Measurements from ENCODE around the gene FARS2. TPM values are rescaled to one million over a fixed set of nuclear protein-coding genes. Genes with fewer than 3 reads are reported as not detected.

FARS2 gene
- total RNA-seq, 2 donors from 2014 or later: 8.2 to 29.0 TPM

DNA sequence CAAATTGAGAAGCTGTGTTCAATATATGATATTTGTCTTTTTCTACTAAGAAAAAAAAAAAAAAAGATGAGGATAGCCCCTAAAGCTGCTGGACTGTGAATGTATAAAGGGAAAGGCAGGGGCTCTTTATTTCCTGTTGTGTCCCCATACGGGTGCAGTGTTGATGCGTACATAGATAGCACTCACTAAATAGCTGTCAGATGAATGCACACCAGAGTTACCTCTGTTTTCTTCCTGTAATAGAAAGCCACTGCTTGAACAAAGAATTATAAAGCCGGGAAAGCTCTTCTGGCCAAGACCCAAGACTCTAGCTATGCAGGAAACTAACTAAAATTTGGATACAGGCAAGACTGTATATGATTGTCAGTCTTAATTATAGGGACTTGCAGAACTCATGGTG lies 260.0 kb downstream of the FARS2 start:
- Mint-ChIP-seq H3K27ac (no peak overlapping the region), H3K36me3 (peaks cover 0 to 20% of the 10 kb centered on the region in 2 donors), H3K9me3 (peaks cover 0 to 12% of the 10 kb centered on the region in 2 donors)
- DNase-seq (ENCODE audit: low spot score in 2 of 2) (no peak), ATAC-seq (no peak)

DNA sequence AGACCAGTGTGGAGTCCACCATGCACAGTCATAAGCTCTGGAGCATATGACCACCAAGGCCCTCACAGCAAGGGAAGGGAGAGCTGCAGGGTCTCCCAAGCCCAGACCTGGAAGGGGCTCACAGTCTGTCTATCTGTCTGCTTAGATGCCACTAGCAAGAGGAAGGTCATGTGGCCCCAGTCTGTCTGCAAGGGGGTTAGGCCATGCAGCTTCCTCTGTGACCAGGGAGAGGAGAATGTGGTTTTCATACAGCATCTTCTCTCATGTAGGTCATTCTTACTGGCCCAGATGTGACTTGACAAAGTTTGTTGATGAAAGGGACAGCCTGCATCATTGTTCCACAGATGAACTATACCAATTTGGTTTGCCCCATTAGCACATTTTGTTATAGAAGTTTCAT lies 260.8 kb downstream of the FARS2 start:
- no peak overlapping the region for H3K27ac Mint-ChIP-seq
- ATAC-seq: no peak
- DNase-seq (ENCODE audit: low spot score in 2 of 2): no peak
- H3K36me3 Mint-ChIP-seq: peaks cover 0 to 20% of the 10 kb centered on the region in 2 donors
- peaks cover 0 to 12% of the 10 kb centered on the region in 2 donors for H3K9me3 Mint-ChIP-seq

DNA sequence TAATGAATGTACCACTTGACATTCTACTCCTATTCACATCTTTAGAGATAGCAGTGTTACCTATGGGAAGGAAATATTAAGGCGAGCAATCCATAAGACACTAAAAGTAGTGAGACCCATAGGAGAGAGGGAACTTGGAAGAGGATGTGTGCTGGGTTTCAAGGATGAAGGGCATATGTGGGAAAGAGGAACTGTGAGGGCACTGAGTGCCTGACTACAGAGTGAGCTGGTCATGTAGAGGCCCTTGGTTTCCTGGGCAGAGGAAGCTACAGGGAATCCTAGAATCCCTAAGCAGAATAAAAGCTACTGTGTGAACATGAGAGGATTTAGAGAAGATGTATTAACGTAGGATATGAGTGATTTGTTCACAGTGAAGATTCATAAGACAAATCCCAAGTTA lies 262.8 kb downstream of the FARS2 start:
- DNase-seq (ENCODE audit: low spot score in 2 of 2): no peak
- Mint-ChIP-seq H3K36me3 (peaks cover 0 to 14% of the 10 kb centered on the region in 2 donors), H3K9me3 (peaks cover 0 to 12% of the 10 kb centered on the region in 2 donors), H3K27ac (no peak overlapping the region)
- ATAC-seq: no peak

DNA sequence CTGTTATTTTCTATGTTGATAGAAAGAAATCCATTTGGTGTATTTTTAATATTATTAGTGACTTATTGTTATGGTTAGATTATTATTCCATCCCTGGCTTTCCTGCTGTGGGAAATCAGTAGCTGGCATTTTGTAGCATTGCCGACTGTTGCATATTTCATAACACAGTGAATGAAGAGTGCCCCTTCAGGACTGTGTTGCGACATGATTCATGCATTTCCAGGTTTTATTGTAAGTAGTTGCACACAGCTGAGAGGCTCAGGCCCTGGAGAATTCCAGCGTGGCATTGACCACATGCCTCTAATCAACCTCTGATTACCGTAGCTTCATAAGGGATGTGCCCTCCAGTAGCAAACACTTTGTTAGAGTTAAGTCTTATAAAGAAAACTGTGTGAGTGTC lies 263.9 kb downstream of the FARS2 start:
- Mint-ChIP-seq H3K27ac (no peak overlapping the region), H3K9me3 (peaks cover 0 to 12% of the 10 kb centered on the region in 2 donors), H3K36me3 (peaks cover 0 to 14% of the 10 kb centered on the region in 2 donors)
- DNase-seq (ENCODE audit: low spot score in 2 of 2) (no peak), ATAC-seq (no peak)

DNA sequence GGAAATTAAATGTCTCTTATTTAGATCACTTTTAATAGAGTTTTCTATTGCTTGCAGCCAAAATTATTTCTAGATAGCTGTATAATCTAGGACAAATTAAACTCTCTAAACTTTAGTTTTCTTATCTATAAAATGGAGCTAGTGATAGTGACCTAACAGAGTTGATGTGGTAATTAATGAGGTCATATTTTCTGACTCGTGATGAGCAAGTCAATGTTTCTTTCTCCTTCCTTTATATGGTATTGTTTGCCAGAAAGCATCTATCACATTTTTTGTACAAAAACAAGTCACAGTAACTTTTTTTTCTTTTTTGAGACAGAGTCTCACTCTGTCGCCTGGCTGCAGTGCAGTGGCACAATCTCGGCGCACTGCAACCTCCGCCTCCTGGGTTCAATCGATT lies 267.7 kb downstream of the FARS2 start:
- no peaks in the 10 kb centered on the region for H3K9me3 Mint-ChIP-seq
- no peak overlapping the region for H3K27ac Mint-ChIP-seq
- ATAC-seq (no peak), DNase-seq (ENCODE audit: low spot score in 2 of 2) (no peak)
- no peaks in the 10 kb centered on the region for H3K36me3 Mint-ChIP-seq

DNA sequence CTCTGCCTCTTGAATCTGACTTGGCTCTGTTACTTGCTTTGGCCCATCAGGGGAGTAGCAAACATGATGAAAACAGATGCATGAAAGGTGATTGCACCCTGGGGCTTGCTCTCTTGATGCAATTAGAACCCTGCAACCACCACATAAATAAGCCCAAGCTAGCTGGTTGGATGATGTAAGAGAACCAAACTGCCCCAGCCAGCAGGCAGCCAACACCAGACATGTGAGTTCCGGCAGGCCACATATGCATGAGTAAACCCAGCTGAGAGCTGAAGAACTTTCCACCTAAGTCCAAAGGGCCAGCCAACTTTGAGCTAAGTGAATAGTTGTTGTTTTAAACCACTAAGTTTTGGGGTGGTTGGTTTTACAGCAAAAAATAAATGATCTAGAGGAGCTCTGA lies 268.4 kb downstream of the FARS2 start:
- no peaks in the 10 kb centered on the region for H3K36me3 Mint-ChIP-seq
- H3K9me3 Mint-ChIP-seq: no peaks in the 10 kb centered on the region
- no peak overlapping the region for H3K27ac Mint-ChIP-seq
- ATAC-seq (no peak), DNase-seq (ENCODE audit: low spot score in 2 of 2) (no peak)

DNA sequence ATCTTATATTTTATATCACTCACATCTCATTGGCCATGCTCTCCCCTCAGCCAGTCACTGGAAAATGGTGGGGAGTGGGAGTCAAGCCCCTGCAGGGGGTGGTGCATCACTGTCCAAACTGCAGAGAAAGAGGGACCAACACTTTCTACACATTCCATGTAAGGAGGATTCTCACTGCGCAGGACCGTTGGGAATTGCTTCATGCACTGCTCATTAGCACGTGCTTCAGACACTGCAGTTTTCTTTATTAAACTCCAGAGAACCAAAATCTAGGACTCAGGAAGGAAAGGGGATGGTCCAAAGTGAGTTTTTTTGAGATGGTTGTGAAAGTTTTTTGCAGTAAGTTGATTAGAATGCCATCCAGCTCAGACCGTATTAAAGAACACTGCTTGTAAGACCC lies 269.8 kb downstream of the FARS2 start:
- no peak for DNase-seq (ENCODE audit: low spot score in 2 of 2)

DNA sequence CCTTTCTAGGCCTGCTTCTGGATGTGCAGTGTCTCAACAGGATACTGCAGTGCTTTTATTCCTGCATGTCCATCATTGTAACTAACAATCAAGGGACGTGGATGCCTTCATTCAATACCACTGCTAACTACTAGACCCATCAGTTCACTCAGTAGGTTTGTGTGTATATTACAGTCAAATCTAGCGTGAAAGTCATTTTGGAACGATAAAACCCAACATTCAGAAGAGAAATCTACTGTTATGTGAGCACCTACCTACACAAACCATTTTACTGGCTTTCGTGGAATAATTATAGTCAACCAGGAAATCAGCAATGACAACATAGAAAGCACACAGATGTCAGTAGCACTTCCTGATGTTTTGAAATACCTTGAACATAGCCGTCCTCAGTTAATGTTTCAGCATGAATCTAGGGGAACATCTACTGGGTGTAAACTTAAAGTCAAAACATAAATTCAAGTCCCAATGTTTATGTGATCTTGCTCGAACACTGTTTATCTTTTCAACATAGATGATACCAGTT lies 270.6 kb downstream of the FARS2 start:
- ATAC-seq: peak in 1 of 2 donors; percentile 77

More for the DNA sequence above, 269.8 kb downstream of the FARS2 start:
- H3K27ac Mint-ChIP-seq: no peak overlapping the region
- no peaks in the 10 kb centered on the region for H3K36me3 Mint-ChIP-seq
- ATAC-seq: no peak
- no peaks in the 10 kb centered on the region for H3K9me3 Mint-ChIP-seq

DNA sequence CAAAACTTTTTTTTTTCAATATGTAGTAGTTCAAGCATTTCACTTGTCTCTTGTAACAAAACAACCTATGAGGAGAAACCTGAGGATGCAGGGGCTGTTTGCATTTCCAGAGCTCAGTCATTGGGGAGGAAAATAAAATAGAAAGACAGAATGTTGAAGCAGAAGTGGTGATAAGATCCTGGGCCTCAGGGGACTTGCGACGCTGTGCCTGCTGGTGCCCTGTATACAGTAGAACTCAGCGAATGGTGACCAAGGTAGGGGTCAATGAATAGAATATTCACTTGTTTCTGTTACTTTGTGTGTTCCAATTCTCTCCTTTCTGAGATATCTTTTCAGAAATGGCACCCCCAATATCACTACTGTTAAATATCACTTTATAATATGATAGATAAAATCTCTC lies 271.6 kb downstream of the FARS2 start:
- no peak overlapping the region for H3K27ac Mint-ChIP-seq
- ATAC-seq: no peak
- H3K36me3 Mint-ChIP-seq: no peaks in the 10 kb centered on the region
- DNase-seq (ENCODE audit: low spot score in 2 of 2): no peak
- H3K9me3 Mint-ChIP-seq: no peaks in the 10 kb centered on the region

More for the DNA sequence above, 270.6 kb downstream of the FARS2 start:
- no peaks in the 10 kb centered on the region for H3K36me3 Mint-ChIP-seq
- no peak overlapping the region for H3K27ac Mint-ChIP-seq
- DNase-seq (ENCODE audit: low spot score in 2 of 2): no peak
- no peaks in the 10 kb centered on the region for H3K9me3 Mint-ChIP-seq

DNA sequence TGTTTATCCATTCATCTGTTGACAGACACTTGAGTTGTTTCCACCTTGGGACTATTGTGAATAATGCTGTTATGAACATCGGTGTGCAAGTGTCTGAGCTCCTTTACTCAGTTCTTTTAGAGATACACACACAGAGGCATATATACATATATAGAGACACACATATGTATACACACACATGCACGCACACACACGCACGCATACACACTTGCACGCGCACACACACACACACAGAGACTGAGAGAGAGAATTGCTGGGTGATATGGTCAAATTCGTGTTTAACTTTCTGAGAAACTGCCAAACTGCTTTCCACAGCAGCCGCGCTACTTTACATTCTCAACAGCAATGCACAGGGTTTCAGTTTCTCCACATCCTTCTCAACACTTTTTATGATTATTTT lies 273.3 kb downstream of the FARS2 start:
- no peak for ATAC-seq
- Mint-ChIP-seq H3K36me3 (no peaks in the 10 kb centered on the region), H3K27ac (no peak overlapping the region), H3K9me3 (no peaks in the 10 kb centered on the region)
- no peak for DNase-seq (ENCODE audit: low spot score in 2 of 2)

DNA sequence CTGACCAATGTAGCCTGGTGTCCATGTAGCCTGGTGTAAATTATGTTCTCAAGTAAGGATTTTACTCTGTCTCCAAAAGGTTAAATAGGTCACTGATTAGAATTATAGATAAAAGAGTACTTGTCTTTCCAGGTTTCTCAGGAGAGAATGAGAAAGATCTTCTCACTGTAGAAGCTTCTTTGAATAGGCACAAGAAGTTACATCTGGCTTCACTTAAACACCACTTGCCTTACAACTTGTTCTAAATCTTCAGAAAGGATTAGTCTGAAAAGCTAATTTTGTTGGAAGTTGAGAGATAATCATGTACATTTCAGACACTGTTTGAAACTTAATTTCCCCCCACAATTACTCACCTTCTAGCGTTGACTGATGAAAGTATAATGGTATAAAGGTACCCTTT lies 275.3 kb downstream of the FARS2 start:
- no peak overlapping the region for H3K27ac Mint-ChIP-seq
- no peaks in the 10 kb centered on the region for H3K9me3 Mint-ChIP-seq
- ATAC-seq (no peak), DNase-seq (ENCODE audit: low spot score in 2 of 2) (no peak)
- H3K36me3 Mint-ChIP-seq: no peaks in the 10 kb centered on the region

DNA sequence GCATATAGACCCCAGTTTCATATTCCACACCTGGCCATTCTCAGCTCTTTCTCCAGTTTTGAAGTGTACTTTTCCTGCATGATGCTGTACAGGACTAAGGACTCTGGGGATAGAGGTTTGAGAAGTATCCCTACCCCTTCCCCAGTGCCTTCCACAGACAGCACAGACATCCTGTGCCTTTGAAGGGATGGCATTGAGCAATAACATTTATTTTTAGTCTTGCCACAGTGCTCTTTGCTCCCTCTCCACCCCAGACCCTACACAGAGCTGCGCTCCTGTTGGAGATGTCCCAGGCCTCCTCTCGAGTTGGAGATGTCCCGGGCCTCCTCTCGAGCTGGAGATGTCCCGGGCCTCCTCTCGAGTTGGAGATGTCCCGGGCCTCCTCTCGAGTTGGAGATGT lies 275.8 kb downstream of the FARS2 start:
- Mint-ChIP-seq H3K27ac (no peak overlapping the region), H3K9me3 (no peaks in the 10 kb centered on the region), H3K36me3 (no peaks in the 10 kb centered on the region)
- no peak for DNase-seq (ENCODE audit: low spot score in 2 of 2)
- ATAC-seq: no peak

DNA sequence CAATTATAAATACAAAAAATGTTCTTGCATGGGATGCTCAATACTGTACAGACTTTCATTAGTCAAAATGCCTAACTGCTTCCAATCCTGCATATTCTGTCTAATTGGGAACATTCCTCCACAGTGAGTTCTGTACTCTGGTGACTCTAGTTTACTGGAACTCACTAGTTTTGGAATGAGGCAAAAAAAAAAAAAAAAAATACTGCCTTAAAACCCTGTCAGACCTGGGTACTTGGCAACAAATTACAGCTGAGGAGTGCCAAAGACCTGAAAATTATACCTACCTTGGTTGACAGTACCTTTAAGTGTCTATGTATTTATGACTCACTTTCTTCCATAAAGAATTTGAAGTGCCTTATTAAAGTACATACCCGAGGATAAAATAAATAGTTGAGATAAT lies 276.7 kb downstream of the FARS2 start:
- H3K36me3 Mint-ChIP-seq: no peaks in the 10 kb centered on the region
- ATAC-seq (no peak), DNase-seq (ENCODE audit: low spot score in 2 of 2) (no peak)

DNA sequence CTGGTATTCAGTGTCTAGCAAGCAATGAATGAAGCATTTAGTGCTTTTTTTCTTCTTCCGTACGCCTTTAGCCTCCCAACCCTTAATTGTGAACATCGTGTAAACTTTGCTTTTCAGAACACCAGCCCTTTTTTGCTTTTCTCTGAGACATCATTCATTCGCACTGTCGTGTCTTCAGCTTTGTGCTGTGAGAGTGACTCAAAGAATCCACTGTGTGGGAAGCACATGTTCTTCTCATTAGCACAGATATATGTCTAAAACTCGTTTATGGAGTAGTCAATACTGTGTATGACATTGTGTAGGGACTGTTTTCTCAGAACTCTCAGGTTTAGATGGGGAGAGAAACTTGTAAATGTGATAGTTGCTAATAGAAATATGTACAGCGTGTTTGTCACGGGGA lies 279.1 kb downstream of the FARS2 start:
- peaks cover 0 to 4% of the 10 kb centered on the region in 2 donors for H3K9me3 Mint-ChIP-seq
- peaks cover 0 to 11% of the 10 kb centered on the region in 2 donors for H3K36me3 Mint-ChIP-seq

More for the DNA sequence above, 276.7 kb downstream of the FARS2 start:
- no peak overlapping the region for H3K27ac Mint-ChIP-seq
- H3K9me3 Mint-ChIP-seq: no peaks in the 10 kb centered on the region

DNA sequence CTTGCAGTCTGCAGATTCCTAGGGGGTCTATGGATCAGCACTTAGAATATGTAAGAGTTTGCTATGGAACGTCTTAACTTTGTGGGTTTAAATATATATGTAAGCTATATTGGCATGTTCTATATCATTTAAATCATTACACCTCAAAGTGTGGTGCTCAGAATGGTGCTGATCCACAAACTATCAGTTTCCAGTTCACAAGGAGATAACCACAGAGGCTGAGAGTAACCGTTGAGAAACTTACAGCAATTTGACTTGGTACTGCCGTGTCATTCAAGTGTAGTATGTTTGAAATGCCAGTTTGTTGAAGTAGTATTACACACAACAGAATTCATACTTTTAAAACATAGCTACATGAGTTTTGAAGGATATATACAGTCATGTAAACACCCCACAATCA lies 279.7 kb downstream of the FARS2 start:
- H3K36me3 Mint-ChIP-seq: peaks cover 0 to 11% of the 10 kb centered on the region in 2 donors
- H3K27ac Mint-ChIP-seq: no peak overlapping the region
- ATAC-seq: peak in 1 of 2 donors; percentile 13
- no peak for DNase-seq (ENCODE audit: low spot score in 2 of 2)
- H3K9me3 Mint-ChIP-seq: peaks cover 0 to 4% of the 10 kb centered on the region in 2 donors

More for the DNA sequence above, 279.1 kb downstream of the FARS2 start:
- peak overlapping the region in 1 of 2 donors; percentile 23 for H3K27ac Mint-ChIP-seq
- ATAC-seq (peak in 1 of 2 donors; percentile 24), DNase-seq (ENCODE audit: low spot score in 2 of 2) (no peak)

DNA sequence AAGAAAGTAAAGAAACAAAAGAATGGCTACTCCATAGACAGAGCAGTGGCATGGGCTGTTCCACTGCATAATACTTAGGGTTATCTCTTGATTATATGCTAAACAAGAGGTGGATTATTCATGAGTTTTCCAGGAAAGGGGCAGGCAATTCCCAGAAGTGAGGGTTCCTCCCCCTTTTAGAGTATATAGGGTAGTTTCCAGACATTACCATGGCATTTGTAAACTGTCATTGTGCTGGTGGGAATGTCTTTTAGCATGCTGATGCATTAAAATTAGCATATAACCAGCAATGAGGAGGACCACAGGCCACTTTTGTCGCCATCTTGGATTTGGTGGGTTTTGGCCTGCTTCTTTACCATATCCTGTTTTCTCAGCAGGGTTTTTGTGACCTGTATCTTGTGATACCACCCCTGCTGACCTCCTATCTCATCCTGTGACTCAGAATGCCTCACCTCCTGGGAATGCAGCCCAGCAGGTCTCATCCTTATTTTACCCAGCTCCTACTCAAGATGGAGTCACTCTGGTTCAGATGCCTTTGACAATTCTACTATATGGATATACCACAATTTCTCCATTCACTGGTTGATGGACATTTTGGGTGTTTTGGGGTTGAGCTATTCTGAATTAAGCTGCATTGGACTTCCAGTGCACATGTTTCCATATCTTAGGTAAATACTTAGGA lies 280.6 kb downstream of the FARS2 start:
- DNase-seq (ENCODE audit: low spot score in 2 of 2): no peak
- peaks cover 0 to 4% of the 10 kb centered on the region in 2 donors for H3K9me3 Mint-ChIP-seq
- peaks cover 7 to 11% of the 10 kb centered on the region in 2 donors for H3K36me3 Mint-ChIP-seq
- H3K27ac Mint-ChIP-seq: no peak overlapping the region
- ATAC-seq: peak in 1 of 2 donors; percentile 69

DNA sequence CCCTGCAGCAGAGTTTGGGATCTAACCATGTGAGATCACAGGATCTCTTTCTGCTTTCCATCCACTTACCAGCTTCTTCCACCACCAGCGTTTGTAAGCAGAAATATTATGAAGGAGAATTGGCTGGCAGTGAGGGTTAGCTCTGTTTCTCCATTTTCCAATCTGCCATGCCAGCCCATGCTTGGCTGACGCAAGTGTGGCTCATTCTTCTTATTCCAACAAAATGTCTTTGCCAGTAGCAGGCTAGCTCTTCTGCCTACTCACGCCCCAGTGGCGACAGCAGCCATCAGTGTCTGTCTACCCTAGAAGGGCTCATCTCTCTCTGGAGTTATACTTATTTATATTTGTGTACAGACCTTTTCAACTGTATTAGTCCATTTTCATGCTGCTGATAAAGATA lies 286.2 kb downstream of the FARS2 start:
- no peak for ATAC-seq
- no peak for DNase-seq (ENCODE audit: low spot score in 2 of 2)
- Mint-ChIP-seq H3K9me3 (peaks cover 17 to 23% of the 10 kb centered on the region in 2 donors), H3K36me3 (peaks cover 36 to 44% of the 10 kb centered on the region in 2 donors), H3K27ac (no peak overlapping the region)

DNA sequence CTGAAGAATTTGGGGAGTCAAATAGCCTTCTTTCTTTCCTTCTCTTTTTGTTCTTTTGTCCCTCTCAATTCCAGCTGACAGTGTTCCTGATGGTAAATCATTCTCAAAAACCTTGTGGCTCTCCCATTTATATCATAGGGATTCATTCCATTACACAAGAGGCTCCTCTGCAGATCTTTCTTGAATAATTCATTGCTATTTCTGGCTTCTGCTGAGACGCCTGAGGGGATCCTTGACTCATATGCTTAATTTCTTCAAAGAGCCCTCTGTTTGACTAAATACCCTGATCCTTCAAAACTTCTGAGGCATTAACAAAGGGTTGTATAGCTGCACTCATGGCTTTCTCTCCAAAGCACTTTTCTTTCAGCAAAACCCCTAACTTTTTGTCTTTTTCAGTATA lies 289.3 kb downstream of the FARS2 start:
- DNase-seq (ENCODE audit: low spot score in 2 of 2) (no peak), ATAC-seq (no peak)
- Mint-ChIP-seq H3K36me3 (peaks cover 30 to 44% of the 10 kb centered on the region in 2 donors), H3K27ac (no peak overlapping the region), H3K9me3 (peaks cover 17 to 23% of the 10 kb centered on the region in 2 donors)

All from activated naive CD4-positive, alpha-beta T cell treated with anti-CD3 and anti-CD28 coated beads, Interleukin-2, amount 50 U/mL, for 72 hours (primary cell).